GM18907 (cell line): ENCODE results near the gene PLXNB2.

Experiments
- ATAC-seq: cut with Tn5 transposase; IDR thresholded peaks from one replicate; pipeline ENCODE4 v1.9.1; 2021; ENCODE audit warnings: mild to moderate bottlenecking, moderate library complexity; ENCODE audit not compliant: unreplicated experiment

Gene PLXNB2

GRCh38 chr22:50236731-50237409 is 70.6 kb downstream of the PLXNB2 start:
- no peak for ATAC-seq

GRCh38 chr22:50233223-50233622 is 74.2 kb downstream of the PLXNB2 start:
- no peak for ATAC-seq

DNA sequence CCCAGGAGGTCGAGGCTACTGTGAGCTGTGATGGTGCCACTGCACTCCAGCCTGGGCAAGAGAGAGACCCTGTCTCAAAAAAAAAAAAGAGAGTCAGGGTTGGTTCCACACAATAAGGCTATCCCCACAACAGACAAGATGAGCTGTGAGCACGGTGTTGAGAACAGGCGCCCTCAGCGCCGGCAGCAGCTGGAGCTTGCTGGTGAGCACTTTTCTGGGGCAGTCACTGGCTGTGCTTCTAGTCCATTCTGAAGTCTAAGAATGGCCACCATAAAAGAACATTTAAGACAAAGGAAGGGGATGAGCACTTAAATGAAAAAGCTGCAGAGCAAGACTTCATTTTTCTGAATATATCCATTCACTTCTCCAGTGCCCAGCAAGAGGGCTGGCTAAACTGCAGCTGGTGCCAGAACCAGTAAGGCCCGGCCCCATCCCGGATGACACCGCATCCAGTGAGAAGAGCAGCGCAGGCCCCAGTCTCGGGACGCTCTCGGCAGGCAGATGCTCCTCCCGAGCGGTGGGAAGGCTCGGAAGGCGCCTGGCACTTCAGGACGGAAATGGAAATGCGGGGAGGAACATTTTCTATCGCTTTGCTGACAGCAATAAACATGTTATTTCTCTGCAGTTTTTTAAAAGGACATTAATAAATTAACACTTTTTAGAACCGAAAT is 74.8 kb downstream of the PLXNB2 start:
- no peak for ATAC-seq

DNA sequence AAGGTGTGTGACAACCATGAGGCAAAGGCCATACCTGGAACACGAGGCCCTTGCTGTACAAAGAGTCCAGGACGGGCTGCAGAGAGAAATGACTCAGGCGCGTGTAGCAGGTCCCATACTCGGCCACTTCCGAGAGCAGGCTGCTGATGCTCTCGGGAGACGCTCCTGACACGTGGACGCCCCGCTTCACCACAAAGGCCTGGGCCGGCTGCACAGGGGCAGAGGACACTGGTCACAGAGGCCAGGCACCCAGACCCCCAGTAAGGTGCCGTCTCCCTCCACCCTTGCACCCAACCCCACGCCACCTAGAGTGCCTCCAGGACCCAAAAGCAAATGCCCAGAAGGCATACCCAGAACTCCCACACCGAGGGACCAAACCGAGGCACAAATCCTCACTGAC is 78.1 kb downstream of the PLXNB2 start:
- ATAC-seq = no peak

DNA sequence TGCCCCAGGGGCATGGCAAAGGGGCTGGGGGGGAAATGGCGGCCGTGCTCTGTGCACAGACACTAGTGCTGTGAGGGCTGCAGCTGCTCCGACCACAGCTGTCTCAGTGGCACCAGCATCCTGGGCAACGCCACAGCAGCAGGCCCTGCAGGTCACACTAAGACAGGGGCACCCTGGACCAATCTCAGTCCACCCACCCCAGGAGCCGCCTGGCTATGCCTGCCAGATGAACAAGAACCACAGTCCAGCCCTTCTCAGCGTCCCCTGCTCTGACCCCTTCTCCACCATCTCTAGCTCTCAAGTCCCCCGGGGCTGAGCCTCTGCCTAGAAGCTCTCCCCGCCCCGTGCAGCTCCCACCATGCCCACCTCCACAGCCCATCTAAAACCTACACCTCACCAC is 79.1 kb downstream of the PLXNB2 start:
- no peak for ATAC-seq

DNA sequence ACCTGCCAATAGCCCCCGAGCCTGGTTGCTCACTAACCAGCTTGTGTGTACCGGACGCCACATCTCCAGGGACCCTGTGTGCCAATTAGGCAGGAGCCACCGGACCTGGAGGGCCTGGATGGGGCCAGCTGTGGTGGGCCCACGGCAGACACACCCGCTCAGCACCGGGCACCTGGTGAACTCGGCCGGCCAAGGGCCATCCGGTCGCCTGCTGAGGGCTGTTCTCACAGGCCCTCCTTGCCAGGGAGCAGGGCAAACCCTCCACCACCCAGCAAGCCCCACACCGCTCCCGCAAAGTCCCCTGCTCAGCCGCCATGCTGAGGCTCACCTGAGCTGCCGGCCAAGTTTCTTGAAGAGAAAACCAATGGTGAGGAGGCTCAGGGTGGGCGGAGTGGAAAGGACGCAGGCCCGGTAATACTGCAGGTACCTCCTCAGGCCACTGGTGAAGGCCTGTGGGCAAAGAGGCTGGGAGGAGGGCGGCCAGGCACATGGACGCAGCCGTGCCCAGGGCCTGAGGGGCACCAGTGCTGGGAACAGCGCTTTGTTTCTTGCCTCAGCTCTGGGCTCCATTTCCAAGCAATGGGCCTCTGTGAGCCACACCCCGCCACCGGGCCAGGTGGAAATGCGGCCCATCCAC is 79.7 kb downstream of the PLXNB2 start:
- ATAC-seq = no peak

GRCh38 chr22:50226875-50227165 is 80.6 kb downstream of the PLXNB2 start:
- ATAC-seq = no peak

DNA sequence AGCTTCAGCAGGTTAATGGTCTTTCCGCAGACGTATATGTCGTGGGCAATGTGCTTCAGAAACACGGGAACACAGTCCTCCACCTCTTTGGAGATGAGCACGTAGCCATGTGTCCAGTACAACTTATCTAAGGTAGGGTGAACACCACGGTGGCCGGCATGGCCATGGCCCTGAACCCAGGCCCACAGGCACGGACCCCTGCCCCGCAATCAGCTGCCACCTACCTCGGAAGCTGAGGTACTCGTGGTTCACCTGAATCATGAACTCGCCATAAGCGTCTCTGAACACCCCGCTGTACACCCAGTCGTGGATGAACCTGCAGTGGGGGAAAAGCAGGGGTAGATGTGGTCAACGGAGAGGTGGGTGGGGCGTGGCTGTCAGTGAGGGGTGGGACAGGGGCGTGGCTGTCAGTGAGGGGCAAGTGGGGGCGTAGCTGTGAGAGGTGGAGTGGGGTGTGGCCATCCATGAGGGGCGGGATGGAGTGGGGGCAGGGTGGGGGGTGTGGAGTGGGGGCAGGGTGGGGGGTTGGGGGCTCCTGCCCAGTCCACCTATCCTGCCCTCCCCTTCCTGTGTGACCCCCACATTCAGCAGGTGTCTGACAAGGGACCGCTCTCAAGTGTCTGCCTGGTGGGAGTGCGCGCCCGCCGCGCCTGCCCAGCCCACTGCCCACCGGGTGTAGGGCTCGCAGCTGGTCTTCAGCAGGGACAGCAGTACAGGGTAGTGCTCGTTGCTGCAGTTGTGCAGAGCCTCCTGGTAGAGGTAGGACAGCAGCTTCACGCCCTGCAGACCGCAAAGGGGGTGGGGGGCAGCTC is 81.2 kb downstream of the PLXNB2 start:
- ATAC-seq = no peak

DNA sequence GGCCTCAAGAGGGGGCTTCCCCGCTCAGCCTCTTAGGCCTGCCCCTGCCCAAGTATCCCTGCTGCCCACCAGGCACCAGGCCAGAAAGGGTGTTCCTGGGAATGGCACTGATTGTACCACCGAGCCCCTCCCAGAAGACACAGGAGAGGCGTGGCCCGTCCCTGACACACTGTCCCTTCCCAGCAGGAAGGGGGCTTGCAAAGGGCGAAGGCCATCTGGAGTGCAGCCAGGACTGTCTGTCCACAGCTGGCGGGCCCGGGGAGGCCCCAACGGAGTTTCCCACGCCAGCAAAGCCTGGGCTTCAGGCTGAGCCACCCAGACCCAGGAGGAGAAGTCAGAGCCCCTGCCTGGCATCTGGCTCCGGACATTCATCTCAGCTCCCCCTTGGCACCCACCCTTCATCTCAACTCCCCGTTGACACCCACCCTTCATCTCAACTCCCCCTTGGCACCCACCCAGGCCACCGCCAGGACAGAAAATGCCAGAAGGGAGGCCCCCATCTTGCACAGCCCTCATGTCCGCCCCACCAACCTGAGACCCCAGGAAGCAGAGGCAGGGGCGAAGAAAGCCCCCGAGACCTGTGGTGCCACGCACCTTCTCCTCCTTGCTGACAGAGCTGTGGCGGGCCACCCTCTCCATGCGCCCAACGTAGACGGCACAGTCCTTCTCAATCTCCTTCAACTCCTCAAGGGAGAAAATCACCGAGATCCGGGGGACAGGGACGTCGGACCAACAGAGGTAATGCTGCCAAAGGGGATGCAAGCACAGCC is 82.1 kb downstream of the PLXNB2 start:
- no peak for ATAC-seq
